Measurements from ENCODE around the gene IL1R1. TPM values are rescaled to one million over a fixed set of nuclear protein-coding genes. Genes with fewer than 3 reads are reported as not detected.

The IL1R1 gene
- total and polyA plus RNA-seq, 2 of the 4 experiments (the other 2 are of a cell fraction) = 6.5 to 13.8 TPM

- no peak overlapping the region for H3K4me2 ChIP-seq (ENCODE audit: low read depth, low read length)
- H4K91ac ChIP-seq (ENCODE audit: insufficient read depth, low read depth, low read length) = no peak overlapping the region
- no peak overlapping the region for H3K4me3 ChIP-seq (ENCODE audit: insufficient read depth, low read depth, low read length)
- H2AK5ac ChIP-seq (ENCODE audit: low read depth, low read length) = peak overlapping the region; percentile 26; the same call in 1 of the 2 replicates
- H4K20me1 ChIP-seq (ENCODE audit: insufficient read depth, low read length) = no peaks in the 10 kb centered on the region
- no peak overlapping the region for H3K4ac ChIP-seq (ENCODE audit: low read depth, low read length)
- dilution Hi-C loops (cut with HindIII; ENCODE audit: low sequenced_read_pairs, unreplicated experiment) (no loop called here), intact Hi-C loops (cut with micrococcal nuclease) (no loop called here), in situ Hi-C loops (cut with MboI; ENCODE audit: low sequenced_read_pairs) (no loop called here)
- no peak overlapping the region for H2AK9ac ChIP-seq (replicated peaks; ENCODE audit: low read depth, low read length, poor library complexity)
- ChIA-PET POLR2A (ENCODE audit: unreplicated experiment) (no interaction called here), CTCF (no interaction called here)
- no peak overlapping the region for H3K14ac ChIP-seq (replicated peaks; ENCODE audit: low read depth, low read length)
- H3K56ac ChIP-seq (ENCODE audit: extremely low read depth, insufficient read depth, low read length) = no peak overlapping the region
- DNase-seq = no peak
- H2BK120ac ChIP-seq (ENCODE audit: low read depth, low read length) = no peak overlapping the region
- no peak overlapping the region for H4K5ac ChIP-seq (ENCODE audit: low read depth, low read length)
- H3K9me1 ChIP-seq (ENCODE audit: insufficient read depth, low read length) = peaks cover 11% of the 10 kb centered on the region
- TF ChIP-seq RAD21 (IDR thresholded peaks at IDR 0.05; ENCODE audit: low read length) = no peak
- TF ChIP-seq MAFK (IDR thresholded peaks at IDR 0.05; ENCODE audit: low read depth, low read length) = no peak
- TF ChIP-seq CEBPB (IDR thresholded peaks at IDR 0.05; ENCODE audit: low read depth, low read length) = no peak
- no peak for TF ChIP-seq ELK1 (IDR thresholded peaks at IDR 0.05; ENCODE audit: borderline replicate concordance, low read depth, low read length)
- TF ChIP-seq MAZ (IDR thresholded peaks at IDR 0.05; ENCODE audit: borderline replicate concordance, low read depth, low read length) = no peak
- H3K9ac ChIP-seq (ENCODE audit: low read depth, low read length) = no peak overlapping the region
- H4K8ac ChIP-seq (ENCODE audit: low read depth in 2 of 2, low read length in 2 of 2) = no peak overlapping the region
- no peaks in the 10 kb centered on the region for H3K27me3 ChIP-seq (ENCODE audit: control insufficient read depth, insufficient read depth, low read length)
- H3K27ac ChIP-seq (ENCODE audit: insufficient read depth, low read length) = no peak overlapping the region
- no peak overlapping the region for H2AFZ ChIP-seq (replicated peaks; ENCODE audit: low read length, poor library complexity)
- 83% methylated on average over 2 of the region's 5 CpGs; no CpG with 5 or more reads in 1 of the 2 experiments for WGBS, 2 experiments (ENCODE audit: extremely low coverage in 2 of 2, insufficient read length in 1 of 2)
- no peak for ATAC-seq (ENCODE audit: low read depth)
- H3K79me1 ChIP-seq (ENCODE audit: low read depth in 1 of 2, low read length in 2 of 2) = peaks cover 0 to 17% of the 10 kb centered on the region in 2 experiments; a peak in 3 of 4 replicates
- no peak overlapping the region for H2BK20ac ChIP-seq (ENCODE audit: low read depth, low read length)
- BruUV-seq (replicated peaks) = no TSS peak
- no peak overlapping the region for H2BK5ac ChIP-seq (ENCODE audit: low read depth, low read length, poor library complexity, severe bottlenecking)
- peaks cover 22% of the 10 kb centered on the region for H3K36me3 ChIP-seq (ENCODE audit: control insufficient read depth, insufficient read depth, low read length)
- H3K23ac ChIP-seq (ENCODE audit: low read depth, low read length) = no peak overlapping the region
- H3K18ac ChIP-seq (ENCODE audit: low read depth, low read length) = no peak overlapping the region
- H2BK15ac ChIP-seq (ENCODE audit: low read depth, low read length) = peak overlapping the region; percentile 31; the same call in 1 of the 3 replicates
- no peaks in the 10 kb centered on the region for H3K9me3 ChIP-seq (ENCODE audit: control insufficient read depth, insufficient read depth, low read length)
- peaks cover 25% of the 10 kb centered on the region for H3K4me1 ChIP-seq (ENCODE audit: control insufficient read depth, insufficient read depth, low read length)
These were observed 32.4 kb upstream of the IL1R1 start for GRCh38 chr2:102110171-102110570.

Measured in IMR-90 (cell line).